CD4-positive, alpha-beta T cell treated with Interleukin-4 for 1 hour (primary cell): ENCODE results near the gene GLYATL1.

ENCODE experiments used
- DNase-seq, 2 donors: peaks; one replicate each; pipeline ENCODE4 v3.0.0-alpha.2; 2020 to 2022

GLYATL1 gene

GRCh38 chr11:58927393-58928106, 11.7 kb upstream of the GLYATL1 start:
- peak; percentile 3 to 38 for DNase-seq

- DNase-seq, result no peak
Measured at GRCh38 chr11:58928107-58928499, 11.2 kb upstream of the GLYATL1 start.

DNA sequence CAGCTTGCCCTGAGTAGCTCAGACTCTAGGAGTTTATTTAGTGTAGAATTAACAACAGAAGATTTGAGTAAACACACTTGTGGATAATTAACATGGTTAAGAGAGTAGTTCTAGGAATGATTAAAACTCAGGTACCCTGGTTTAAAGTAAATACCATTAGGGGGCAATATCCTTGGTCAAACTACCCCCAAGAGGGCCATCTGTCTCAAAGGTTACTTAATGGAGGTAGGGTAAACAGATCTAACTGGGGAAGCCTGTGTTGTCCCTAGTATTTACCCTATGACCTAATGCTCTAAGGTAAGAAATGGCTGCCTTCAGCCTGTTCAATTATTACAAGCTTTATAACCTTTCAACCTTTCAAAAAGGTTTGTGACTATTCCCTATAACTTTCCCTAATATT, 10.6 kb upstream of the GLYATL1 start:
- no peak for DNase-seq

- no peak for DNase-seq
Measured at GRCh38 chr11:58930926-58931325, 8.4 kb upstream of the GLYATL1 start.

GRCh38 chr11:58933661-58934060, 5.6 kb upstream of the GLYATL1 start:
- DNase-seq, result no peak

DNA sequence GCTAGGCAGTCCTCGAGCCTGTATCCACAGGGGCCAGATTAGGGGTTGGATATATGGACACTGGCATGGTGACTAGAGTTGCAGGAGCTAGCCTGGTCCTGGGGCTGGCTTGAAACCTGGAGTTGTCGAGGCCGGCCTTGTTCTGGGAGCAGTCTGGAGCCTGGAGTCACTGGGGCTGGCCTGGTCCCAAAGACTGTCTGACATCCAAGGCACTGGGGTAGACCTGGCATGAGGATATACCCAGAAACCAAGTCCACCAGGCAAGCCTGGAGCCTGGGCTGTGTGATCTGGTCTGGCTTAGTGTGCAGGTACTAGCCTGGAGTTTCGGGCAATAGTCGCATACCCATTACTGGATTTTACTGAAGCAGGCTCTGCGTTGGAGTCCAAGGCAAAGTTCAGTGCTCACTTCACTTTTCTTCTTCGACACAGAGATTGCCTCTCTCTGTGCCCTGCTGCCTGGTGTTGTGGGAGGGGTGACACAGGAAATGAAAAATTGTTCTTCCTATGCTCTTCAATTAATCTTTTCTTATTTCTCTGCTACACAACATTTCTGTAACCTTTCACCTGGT, 4.3 kb upstream of the GLYATL1 start:
- no peak for DNase-seq

DNA sequence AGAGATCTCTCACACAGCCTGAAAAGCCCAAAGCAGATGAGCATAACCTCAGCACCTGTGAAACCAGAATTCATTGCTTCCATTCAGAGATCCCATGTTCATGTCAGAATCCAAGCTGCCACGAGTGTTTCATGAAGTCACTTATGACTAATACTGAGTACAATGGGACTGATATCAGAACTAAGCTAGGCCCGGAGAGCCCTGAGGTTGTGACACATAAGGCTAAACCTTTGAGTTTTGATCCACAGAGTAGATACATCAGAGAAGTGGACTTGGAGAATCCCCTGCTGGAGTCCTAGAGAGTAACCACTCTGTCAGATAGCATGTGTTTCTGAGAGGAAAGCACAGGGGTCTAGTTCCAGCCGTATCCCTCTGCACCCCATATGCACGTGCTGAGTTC, 890 bp upstream of the GLYATL1 start:
- DNase-seq, result no peak

- no peak for DNase-seq
Measured at GRCh38 chr11:58940028-58940427, 740 bp downstream of the GLYATL1 start.

GRCh38 chr11:58941838-58942237, 2.5 kb downstream of the GLYATL1 start:
- no peak for DNase-seq

GRCh38 chr11:58945663-58946062, 6.4 kb downstream of the GLYATL1 start:
- no peak for DNase-seq

GRCh38 chr11:58949184-58949583, 9.9 kb downstream of the GLYATL1 start:
- DNase-seq, result no peak

- DNase-seq, result no peak
Measured at GRCh38 chr11:58957922-58958321, 18.6 kb downstream of the GLYATL1 start.

GRCh38 chr11:58958500-58958899, 19.2 kb downstream of the GLYATL1 start:
- peak; percentile 30 to 47 for DNase-seq

GRCh38 chr11:58963551-58964104, 24.3 kb downstream of the GLYATL1 start:
- DNase-seq, result no peak

- no peak for DNase-seq
Measured at GRCh38 chr11:58965246-58965985, 26.1 kb downstream of the GLYATL1 start.

DNA sequence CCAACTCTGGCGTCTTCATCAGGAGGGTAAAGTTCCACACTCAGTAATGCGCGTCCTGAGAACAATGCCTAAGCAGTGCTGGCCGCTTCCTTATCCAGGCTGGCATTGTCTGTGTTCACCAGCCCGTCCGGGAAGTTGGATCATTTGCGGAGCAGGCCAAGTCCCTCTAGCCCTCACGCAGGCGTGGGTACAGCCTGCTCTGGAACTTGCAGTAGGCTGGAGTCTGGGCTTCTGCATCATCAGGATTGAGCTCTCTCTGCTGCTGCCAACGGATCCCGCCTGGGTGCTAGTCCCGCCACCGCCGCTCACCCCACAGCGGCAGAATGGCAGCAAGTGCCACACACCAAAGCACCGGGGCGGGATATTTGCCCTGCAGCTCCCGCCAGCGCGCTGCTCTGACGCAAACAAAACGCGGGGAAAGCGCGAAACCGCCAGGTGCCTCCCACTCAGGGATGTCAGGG, 29.0 kb downstream of the GLYATL1 start:
- no peak for DNase-seq

- no peak for DNase-seq
Measured at GRCh38 chr11:58977470-58977869, 38.2 kb downstream of the GLYATL1 start.

DNA sequence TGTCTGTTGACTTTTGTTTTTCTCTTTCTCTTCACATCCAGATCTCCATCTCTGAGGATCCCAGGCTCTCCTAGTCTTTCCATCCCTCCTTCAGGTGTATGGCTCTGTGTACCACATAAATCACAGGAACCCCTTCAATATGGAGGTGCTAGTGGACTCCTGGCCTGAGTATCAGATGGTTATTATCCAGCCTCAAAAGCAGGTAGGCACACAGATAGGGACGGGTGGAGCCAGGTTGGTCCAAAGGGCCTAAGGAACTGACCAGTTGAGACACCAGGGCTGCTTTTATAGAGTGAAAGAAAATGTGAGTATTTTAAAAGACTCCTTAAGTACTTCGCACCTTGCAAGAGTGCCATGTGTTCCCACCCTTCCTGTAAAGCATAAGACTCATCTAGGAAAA, 39.9 kb downstream of the GLYATL1 start:
- no peak for DNase-seq

DNA sequence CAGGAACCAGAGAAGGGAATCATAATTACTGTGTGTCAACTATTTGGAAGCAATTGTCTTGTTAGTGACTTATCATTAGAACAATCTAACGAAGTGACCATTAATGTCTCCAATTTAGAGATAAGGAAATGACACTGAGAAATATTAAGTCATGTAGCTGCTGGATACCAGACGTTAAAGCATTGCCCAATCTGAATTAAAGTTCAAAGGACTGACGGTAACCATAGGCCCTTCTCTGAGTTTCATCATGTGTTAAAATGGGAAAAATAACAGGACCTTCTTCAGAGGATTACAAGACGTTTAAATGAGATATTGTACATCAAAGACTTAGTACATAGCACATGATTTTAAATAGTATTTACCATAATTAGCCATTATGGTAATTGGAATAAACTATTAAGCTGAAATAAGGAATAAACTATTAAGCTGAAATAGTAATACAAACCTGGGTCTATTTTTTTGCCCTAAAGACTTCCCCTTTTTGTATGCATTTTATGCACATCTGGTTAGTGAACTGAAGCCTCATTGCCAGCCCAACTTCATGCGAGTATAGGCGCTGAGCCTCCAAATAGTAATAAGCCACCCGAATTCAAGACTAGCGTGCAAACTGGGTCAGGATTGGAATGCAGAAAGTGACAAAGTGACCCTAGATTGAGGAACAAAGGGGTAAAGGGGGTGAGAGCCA, 41.0 kb downstream of the GLYATL1 start:
- no peak for DNase-seq

GRCh38 chr11:58992489-58992888, 53.2 kb downstream of the GLYATL1 start:
- DNase-seq, result no peak

- no peak for DNase-seq
Measured at GRCh38 chr11:58994171-58994570, 54.9 kb downstream of the GLYATL1 start.

DNA sequence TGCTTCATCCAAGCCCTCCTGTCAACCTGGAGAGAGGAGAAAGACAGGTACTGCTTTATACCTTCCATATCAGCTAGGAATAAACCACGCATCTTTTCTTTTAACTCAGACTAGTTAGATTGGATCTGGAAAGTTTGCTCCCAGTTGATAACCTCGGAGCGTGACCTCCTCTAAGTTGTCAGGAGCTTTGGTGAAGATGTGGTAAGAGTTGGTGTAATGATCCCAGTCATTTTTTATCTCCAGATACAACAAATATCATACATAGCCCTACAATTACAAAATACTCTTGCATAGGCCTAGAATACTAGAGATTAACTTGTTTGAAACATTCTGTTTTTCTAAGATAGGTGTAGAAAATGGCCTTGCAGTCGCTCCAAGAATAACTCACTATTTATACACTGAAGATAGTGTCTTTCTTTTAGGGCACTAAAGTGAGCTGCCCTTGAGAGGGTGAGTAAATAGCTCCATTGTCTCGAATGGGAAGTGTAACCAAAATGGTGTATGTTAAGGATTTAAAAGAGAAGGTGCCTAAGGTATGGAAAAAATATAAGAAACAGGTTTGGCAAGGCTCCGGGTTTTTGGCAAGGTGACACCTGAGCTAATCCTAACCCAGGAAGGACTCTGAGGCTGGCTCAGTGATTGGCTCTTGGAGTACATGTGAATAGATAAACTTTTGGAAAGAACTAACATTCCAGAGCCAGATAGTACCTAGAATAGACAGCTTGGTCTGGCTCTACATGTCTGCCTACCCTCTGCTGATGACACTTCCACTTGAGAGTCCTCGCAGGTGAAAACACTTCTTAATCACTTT, 59.4 kb downstream of the GLYATL1 start:
- no peak for DNase-seq
